Stimulated activated CD4-positive, alpha-beta T cell treated with anti-CD3 and anti-CD28 coated beads, Interleukin-4, amount 100 ng/mL, for 1 hour (primary cell): ENCODE measurements around the gene GABRD.

ENCODE experiments used
- DNase-seq: peaks from one replicate; pipeline ENCODE4 v3.0.0-alpha.2; 2020

GABRD gene

GRCh38 chr1:2018217-2019171, 651 bp upstream of the GABRD start:
- no peak for DNase-seq

- peak; percentile 12 for DNase-seq
These were observed 595 bp downstream of the GABRD start for GRCh38 chr1:2019571-2020309.

GRCh38 chr1:2020310-2020655, 1.1 kb downstream of the GABRD start:
- DNase-seq = no peak

GRCh38 chr1:2021550-2021949, 2.4 kb downstream of the GABRD start:
- DNase-seq = no peak

- no peak for DNase-seq
These were observed 3.1 kb downstream of the GABRD start for GRCh38 chr1:2022063-2022770.

- DNase-seq = no peak
These were observed 4.0 kb downstream of the GABRD start for GRCh38 chr1:2023187-2023586.

GRCh38 chr1:2024451-2024850, 5.3 kb downstream of the GABRD start:
- DNase-seq = no peak

- DNase-seq = no peak
These were observed 5.7 kb downstream of the GABRD start for GRCh38 chr1:2024887-2025286.

- no peak for DNase-seq
These were observed 6.4 kb downstream of the GABRD start for GRCh38 chr1:2025491-2025981.

GRCh38 chr1:2027961-2028583, 8.9 kb downstream of the GABRD start:
- DNase-seq = no peak

GRCh38 chr1:2028870-2029560, 9.9 kb downstream of the GABRD start:
- DNase-seq = no peak

- no peak for DNase-seq
These were observed 10.4 kb downstream of the GABRD start for GRCh38 chr1:2029561-2029960.

- DNase-seq = no peak
These were observed 11.1 kb downstream of the GABRD start for GRCh38 chr1:2030076-2030871.

GRCh38 chr1:2031546-2032540, 12.7 kb downstream of the GABRD start:
- no peak for DNase-seq

- DNase-seq = no peak
These were observed 13.6 kb downstream of the GABRD start for GRCh38 chr1:2032737-2033136.

GRCh38 chr1:2033165-2033564, 14.0 kb downstream of the GABRD start:
- no peak for DNase-seq

- no peak for DNase-seq
These were observed 17.1 kb downstream of the GABRD start for GRCh38 chr1:2036287-2036686.

GRCh38 chr1:2037314-2037979, 18.3 kb downstream of the GABRD start:
- DNase-seq = no peak

- no peak for DNase-seq
These were observed 19.1 kb downstream of the GABRD start for GRCh38 chr1:2038229-2038628.
